ENCODE data around the gene OR52I1.

GRCh38 chr11:4589017-4589416, 4.8 kb upstream of the OR52I1 start:
- no peak for TF ChIP-seq TAF1 (IDR thresholded peaks at IDR 0.05; ENCODE audit: borderline replicate concordance, low read depth, low read length)
- TF ChIP-seq CBFB (IDR thresholded peaks at IDR 0.05; ENCODE audit: low read depth), result no peak
- TF ChIP-seq, protein P1, sequence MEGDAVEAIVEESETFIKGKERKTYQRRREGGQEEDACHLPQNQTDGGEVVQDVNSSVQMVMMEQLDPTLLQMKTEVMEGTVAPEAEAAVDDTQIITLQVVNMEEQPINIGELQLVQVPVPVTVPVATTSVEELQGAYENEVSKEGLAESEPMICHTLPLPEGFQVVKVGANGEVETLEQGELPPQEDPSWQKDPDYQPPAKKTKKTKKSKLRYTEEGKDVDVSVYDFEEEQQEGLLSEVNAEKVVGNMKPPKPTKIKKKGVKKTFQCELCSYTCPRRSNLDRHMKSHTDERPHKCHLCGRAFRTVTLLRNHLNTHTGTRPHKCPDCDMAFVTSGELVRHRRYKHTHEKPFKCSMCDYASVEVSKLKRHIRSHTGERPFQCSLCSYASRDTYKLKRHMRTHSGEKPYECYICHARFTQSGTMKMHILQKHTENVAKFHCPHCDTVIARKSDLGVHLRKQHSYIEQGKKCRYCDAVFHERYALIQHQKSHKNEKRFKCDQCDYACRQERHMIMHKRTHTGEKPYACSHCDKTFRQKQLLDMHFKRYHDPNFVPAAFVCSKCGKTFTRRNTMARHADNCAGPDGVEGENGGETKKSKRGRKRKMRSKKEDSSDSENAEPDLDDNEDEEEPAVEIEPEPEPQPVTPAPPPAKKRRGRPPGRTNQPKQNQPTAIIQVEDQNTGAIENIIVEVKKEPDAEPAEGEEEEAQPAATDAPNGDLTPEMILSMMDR (IDR thresholded peaks at IDR 0.05 in 2 of 3, conservative IDR thresholded peaks at IDR 0.05 in 1 of 3; ENCODE audit: control insufficient read depth in 2 of 3, extremely low read depth in 1 of 3, insufficient read depth in 1 of 3, low read depth in 3 of 3, low read length in 3 of 3), result no peak
- TF ChIP-seq SREBF1 (IDR thresholded peaks at IDR 0.05; ENCODE audit: low read length), result no peak
- no peak for TF ChIP-seq PBX3 (IDR thresholded peaks at IDR 0.05; ENCODE audit: insufficient replicate concordance, low read depth, low read length)
- TF ChIP-seq EP300 (IDR thresholded peaks at IDR 0.05; ENCODE audit: borderline replicate concordance in 1 of 2, control insufficient read depth in 1 of 2, low read depth in 2 of 2, low read length in 2 of 2), result no peak
- TF ChIP-seq KDM1A (IDR thresholded peaks at IDR 0.05; ENCODE audit: borderline replicate concordance), result no peak
- TF ChIP-seq NFYB (IDR thresholded peaks at IDR 0.05; ENCODE audit: insufficient read depth, low read depth, low read length), result no peak
- TF ChIP-seq PKNOX1 (IDR thresholded peaks at IDR 0.05), result no peak
- TF ChIP-seq MXI1 (IDR thresholded peaks at IDR 0.05; ENCODE audit: low read depth, low read length), result no peak

All from GM12878 (cell line).